Esophagus muscularis mucosa (tissue), 4 donors: ENCODE measurements around the gene ERF. TPM values are rescaled to one million over a fixed set of nuclear protein-coding genes. Genes with fewer than 3 reads are reported as not detected.
A peak's percentile ranks its signal among the peaks of the same experiment; 100 is the strongest.

Experiments
- DNase-seq: peaks from one replicate; pipeline ENCODE4 v3.0.0-alpha.2; 2017; ENCODE audit errors: extremely low spot score
- H3K27ac ChIP-seq, 4 donors: fragments of 200-600 bp; sonication (generic); replicated peaks in 1 of 4; 1 replicate in 3 of 4; 2 replicates in 1 of 4; pipeline ENCODE4 v1.5.1; 2016 to 2019; ENCODE audit warnings: mild to moderate bottlenecking in 1 of 4
- H3K27me3 ChIP-seq, 4 donors: fragments of 200-600 bp; sonication (generic); one replicate each; pipeline versions ENCODE4 v1.5.1 to v1.6.0; 2016 to 2019
- H3K36me3 ChIP-seq, 4 donors: fragments of 200-600 bp; sonication (generic); one replicate each; pipeline ENCODE4 v1.5.1; 2016 to 2019
- H3K4me1 ChIP-seq, 4 donors: fragments of 200-600 bp; sonication (generic); one replicate each; pipeline ENCODE4 v1.5.1; 2016 to 2019
- H3K4me3 ChIP-seq, 4 donors: fragments of 200-600 bp; sonication (generic); 1 replicate in 2 of 4; 2 replicates in 2 of 4; pipeline ENCODE4 v1.5.1; 2016 to 2019; ENCODE audit warnings: mild to moderate bottlenecking in 4 of 4, moderate library complexity in 1 of 4
- H3K9me3 ChIP-seq, 4 donors: fragments of 200-600 bp; sonication (generic); 1 replicate in 3 of 4; 2 replicates in 1 of 4; pipeline ENCODE4 v1.5.1; 2016 to 2019
- EP300 ChIP-seq: sonication (generic); formaldehyde crosslinking; IDR thresholded peaks from one replicate; pipeline ENCODE4 v1.6.1; 2017; ENCODE audit warnings: antibody characterized with exemption
- POLR2A ChIP-seq: fragments of 450-650 bp; IDR thresholded peaks from one replicate; pipeline ENCODE4 v1.6.1; 2017; ENCODE audit warnings: antibody characterized with exemption, moderate library complexity, mild to moderate bottlenecking, low read depth
- POLR2AphosphoS5 ChIP-seq, 2 donors: sonication (generic); formaldehyde crosslinking; IDR thresholded peaks; one replicate each; pipeline ENCODE4 v1.6.1; 2017; ENCODE audit warnings: antibody characterized with exemption in 2 of 2
- WGBS: methylation state at CpG from one replicate; pipeline ENCODE4 v1.1.5; 2018; 5-methylcytosine and 5-hydroxymethylcytosine counted together
- intact Hi-C: fragments of 100-400 bp; cut with DNase I; formaldehyde crosslinking; loops from one replicate; pipeline ENCODE4 v1.15.1; 2023
- total RNA-seq, 4 donors: library from RNA; depleted of rRNA; stranded (reverse); fragments of >200 nt; gene quantifications; one replicate each; pipeline versions ENCODE4 v1.1.0 to v1.2.1, GENCODE V29; 2016
- TF ChIP-seq, protein P1 (sequence below), 3 experiments: fragments of 200-600 bp in 2 of 3; fragments of 450-650 bp in 1 of 3; sonication (generic) in 2 of 3; IDR thresholded peaks; one replicate each; pipeline ENCODE4 v1.5.1; 2017 to 2019; ENCODE audit warnings: antibody characterized with exemption in 3 of 3, mild to moderate bottlenecking in 2 of 3, moderate library complexity in 1 of 3

The ERF gene
- total RNA-seq, 4 donors from 2014 or later = 16.6 to 38.8 (median 35.5) TPM

DNA sequence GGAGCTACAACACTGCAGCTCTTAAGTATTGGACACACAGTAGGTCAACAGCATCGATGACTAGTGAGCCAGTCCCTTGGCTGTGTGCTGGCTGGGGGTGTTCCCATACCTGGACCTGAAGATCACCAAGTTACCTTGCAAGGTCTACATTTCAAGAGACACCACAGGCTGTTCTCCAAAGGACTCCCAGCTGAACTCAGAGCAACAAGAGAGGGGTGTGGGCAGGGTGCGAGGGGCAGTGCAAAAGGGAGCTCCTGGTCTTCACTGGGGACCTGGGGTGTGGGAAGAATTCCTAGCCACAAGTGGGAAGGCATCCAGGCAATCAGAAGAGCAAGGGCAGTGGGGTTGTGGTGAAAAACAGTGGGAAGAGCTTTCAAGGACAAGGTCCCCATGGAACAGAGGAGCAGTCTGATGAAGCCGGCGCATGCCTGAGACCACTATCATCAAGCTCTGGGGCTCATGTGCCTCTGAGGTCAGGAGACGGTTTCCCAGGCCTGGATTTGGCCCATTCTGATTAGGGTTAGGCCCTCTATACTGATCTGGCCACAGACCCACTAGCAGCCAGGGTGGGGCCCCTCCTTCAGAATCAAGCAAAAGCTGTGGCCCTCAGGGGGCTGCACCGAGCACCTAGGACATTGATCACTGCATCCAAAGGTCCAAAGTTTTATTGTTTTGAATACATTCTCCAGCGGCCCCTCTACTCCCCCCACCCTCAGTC, 7.8 kb downstream of the ERF start:
- Histone ChIP-seq H3K4me3 (no peak overlapping the region), H3K27ac (peak overlapping the region; percentile 95 to 100 (median 100)), H3K9me3 (no peaks in the 10 kb centered on the region), H3K4me1 (peaks cover 71 to 86% (median 77%) of the 10 kb centered on the region in 4 donors), H3K36me3 (peaks cover 5 to 37% (median 23%) of the 10 kb centered on the region in 4 donors), H3K27me3 (no peaks in the 10 kb centered on the region)
- no peak for TF ChIP-seq POLR2AphosphoS5 (IDR thresholded peaks at IDR 0.05)
- TF ChIP-seq EP300 = no peak
- no peak for TF ChIP-seq POLR2A
- DNase-seq = peak; percentile 90
- intact Hi-C loops = loop anchor here (2.0 to 5.0 kb wide), 2 partner anchors 32 to 50 kb away; no protein-coding TSS in a partner anchor
- 75% methylated on average over 7 of the region's 7 CpGs for WGBS

- peaks cover 68 to 86% (median 75%) of the 10 kb centered on the region in 4 donors for H3K4me1 ChIP-seq
- TF ChIP-seq POLR2AphosphoS5 (IDR thresholded peaks at IDR 0.05) = peak; percentile 71 to 72
- TF ChIP-seq, protein P1, sequence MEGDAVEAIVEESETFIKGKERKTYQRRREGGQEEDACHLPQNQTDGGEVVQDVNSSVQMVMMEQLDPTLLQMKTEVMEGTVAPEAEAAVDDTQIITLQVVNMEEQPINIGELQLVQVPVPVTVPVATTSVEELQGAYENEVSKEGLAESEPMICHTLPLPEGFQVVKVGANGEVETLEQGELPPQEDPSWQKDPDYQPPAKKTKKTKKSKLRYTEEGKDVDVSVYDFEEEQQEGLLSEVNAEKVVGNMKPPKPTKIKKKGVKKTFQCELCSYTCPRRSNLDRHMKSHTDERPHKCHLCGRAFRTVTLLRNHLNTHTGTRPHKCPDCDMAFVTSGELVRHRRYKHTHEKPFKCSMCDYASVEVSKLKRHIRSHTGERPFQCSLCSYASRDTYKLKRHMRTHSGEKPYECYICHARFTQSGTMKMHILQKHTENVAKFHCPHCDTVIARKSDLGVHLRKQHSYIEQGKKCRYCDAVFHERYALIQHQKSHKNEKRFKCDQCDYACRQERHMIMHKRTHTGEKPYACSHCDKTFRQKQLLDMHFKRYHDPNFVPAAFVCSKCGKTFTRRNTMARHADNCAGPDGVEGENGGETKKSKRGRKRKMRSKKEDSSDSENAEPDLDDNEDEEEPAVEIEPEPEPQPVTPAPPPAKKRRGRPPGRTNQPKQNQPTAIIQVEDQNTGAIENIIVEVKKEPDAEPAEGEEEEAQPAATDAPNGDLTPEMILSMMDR (IDR thresholded peaks at IDR 0.05) = peak; percentile 79 to 91 (median 82)
- no peak for TF ChIP-seq POLR2A
- no peak for TF ChIP-seq EP300
- intact Hi-C loops = loop anchor here (2.0 to 5.0 kb wide), 2 partner anchors 32 to 51 kb away; no protein-coding TSS in a partner anchor
- H3K9me3 ChIP-seq = no peaks in the 10 kb centered on the region
- WGBS = 12% methylated on average over 10 of the region's 10 CpGs
- no peak overlapping the region for H3K4me3 ChIP-seq
- no peaks in the 10 kb centered on the region for H3K27me3 ChIP-seq
- H3K36me3 ChIP-seq = peaks cover 5 to 37% (median 23%) of the 10 kb centered on the region in 4 donors
- H3K27ac ChIP-seq = peak overlapping the region; percentile 95 to 100 (median 100)
- DNase-seq = peak; percentile 93
These were observed 8.6 kb downstream of the ERF start for GRCh38 chr19:42246143-42246921.

GRCh38 chr19:42245231-42245630, 9.7 kb downstream of the ERF start:
- H3K4me3 ChIP-seq = peak overlapping the region in 3 of 4 donors; percentile 79 to 92 (median 88)

DNA sequence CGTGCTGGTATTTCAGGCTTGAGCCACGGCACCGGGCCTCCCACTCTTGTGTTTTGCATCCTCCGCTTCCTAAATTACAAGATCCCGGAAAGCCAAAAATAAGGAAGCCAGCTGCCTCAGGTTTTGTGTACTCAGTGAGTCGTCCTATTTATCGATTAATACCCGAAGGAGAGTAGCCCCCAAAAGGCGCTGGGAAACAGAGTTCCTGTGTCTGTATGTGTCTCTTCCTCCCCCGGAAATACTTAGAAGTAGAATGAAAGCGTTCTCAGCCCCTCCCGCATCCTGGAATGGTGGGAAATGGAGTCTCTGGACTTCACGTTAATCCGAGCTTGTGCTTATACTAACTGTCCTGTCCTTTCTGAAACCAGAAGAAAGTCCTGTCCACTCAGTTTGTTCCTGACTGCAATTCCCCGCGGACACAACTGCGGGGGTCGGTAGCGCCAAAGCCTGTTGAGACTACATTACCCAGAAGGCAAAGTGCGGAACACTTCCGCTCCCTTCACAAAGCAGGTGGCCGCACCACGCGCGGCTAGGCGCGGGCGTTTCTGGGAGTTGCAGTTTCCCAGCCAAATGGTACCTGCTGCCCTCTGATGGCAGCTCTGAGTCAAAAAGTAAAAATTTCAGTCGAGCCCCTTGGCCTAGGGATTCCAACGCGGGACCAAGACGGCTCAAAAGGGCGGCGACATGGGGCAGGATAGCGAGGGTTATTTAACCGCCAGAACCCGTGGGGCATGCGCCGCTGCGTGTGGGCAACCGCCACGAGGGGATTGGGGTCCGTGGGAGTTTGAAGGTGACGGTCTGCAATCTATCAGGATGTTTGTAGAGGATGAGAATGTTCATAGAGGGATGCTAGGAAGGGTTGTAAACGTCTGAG, 10.3 kb downstream of the ERF start:
- peaks cover 60 to 86% (median 75%) of the 10 kb centered on the region in 4 donors for H3K4me1 ChIP-seq
- H3K27me3 ChIP-seq = no peaks in the 10 kb centered on the region
- intact Hi-C loops = loop anchor here (5.0 kb wide), 1 partner anchor 53 kb away; no protein-coding TSS in a partner anchor
- H3K4me3 ChIP-seq = peak overlapping the region; percentile 79 to 92 (median 86)
- WGBS = 2% methylated on average over 38 of the region's 45 CpGs
- TF ChIP-seq POLR2AphosphoS5 (IDR thresholded peaks at IDR 0.05) (peak; percentile 88 to 95), POLR2A (no peak)
- TF ChIP-seq, protein P1 (IDR thresholded peaks at IDR 0.05) = peak; percentile 63 to 87 (median 73)
- H3K36me3 ChIP-seq = peaks cover 5 to 39% (median 22%) of the 10 kb centered on the region in 4 donors
- DNase-seq = peak; percentile 99
- H3K9me3 ChIP-seq = no peaks in the 10 kb centered on the region
- H3K27ac ChIP-seq = peak overlapping the region; percentile 95 to 100 (median 100)

More at GRCh38 chr19:42245231-42245630, 9.7 kb downstream of the ERF start:
- H3K4me1 ChIP-seq = peaks cover 66 to 86% (median 75%) of the 10 kb centered on the region in 4 donors
- peaks cover 5 to 39% (median 22%) of the 10 kb centered on the region in 4 donors for H3K36me3 ChIP-seq
- intact Hi-C loops = loop anchor here (5.0 kb wide), 1 partner anchor 52 kb away; no protein-coding TSS in a partner anchor
- H3K27ac ChIP-seq = peak overlapping the region; percentile 95 to 100 (median 100)
- no peaks in the 10 kb centered on the region for H3K27me3 ChIP-seq
- 67% methylated on average over 10 of the region's 10 CpGs for WGBS
- TF ChIP-seq EP300 (no peak), POLR2A (no peak), POLR2AphosphoS5 (IDR thresholded peaks at IDR 0.05) (no peak)
- TF ChIP-seq, protein P1 (IDR thresholded peaks at IDR 0.05) = no peak
- DNase-seq = no peak
- no peaks in the 10 kb centered on the region for H3K9me3 ChIP-seq
